GM18520 (cell line): ENCODE results near the gene SLU7.
A peak's percentile ranks its signal among the peaks of the same experiment; 100 is the strongest.
"Not testable (repeated sequence)": the region's sequence is repeated elsewhere in the genome, so short reads cannot be mapped to it uniquely, and the experiment has no call there.

Source experiments
- ATAC-seq: cut with Tn5 transposase; IDR thresholded peaks from one replicate; pipeline ENCODE4 v1.9.1; 2021; ENCODE audit not compliant: unreplicated experiment

The SLU7 gene

GRCh38 chr5:160451281-160451680 is 32.4 kb upstream of the SLU7 start:
- ATAC-seq = no peak

- no peak for ATAC-seq
Measured at GRCh38 chr5:160450164-160450932, 31.5 kb upstream of the SLU7 start.

GRCh38 chr5:160449458-160449857 is 30.6 kb upstream of the SLU7 start:
- no peak for ATAC-seq

GRCh38 chr5:160448886-160449285 is 30.0 kb upstream of the SLU7 start:
- no peak for ATAC-seq

GRCh38 chr5:160445751-160446150 is 26.9 kb upstream of the SLU7 start:
- no peak for ATAC-seq

- ATAC-seq = no peak
Measured at GRCh38 chr5:160445132-160445531, 26.3 kb upstream of the SLU7 start.

- ATAC-seq = no peak
Measured at GRCh38 chr5:160444407-160444806, 25.5 kb upstream of the SLU7 start.

- ATAC-seq = no peak
Measured at GRCh38 chr5:160442824-160443431, 24.0 kb upstream of the SLU7 start.

GRCh38 chr5:160441311-160441781 is 22.5 kb upstream of the SLU7 start:
- no peak for ATAC-seq

GRCh38 chr5:160439205-160439600 is 20.3 kb upstream of the SLU7 start:
- ATAC-seq = peak; percentile 44

GRCh38 chr5:160438316-160439204 is 19.7 kb upstream of the SLU7 start:
- peak; percentile 26 for ATAC-seq

- no peak for ATAC-seq
Measured at GRCh38 chr5:160437271-160437670, 18.4 kb upstream of the SLU7 start.

GRCh38 chr5:160436661-160437060 is 17.8 kb upstream of the SLU7 start:
- not testable (repeated sequence) for ATAC-seq

GRCh38 chr5:160436017-160436416 is 17.1 kb upstream of the SLU7 start:
- ATAC-seq = no peak

GRCh38 chr5:160435532-160435931 is 16.7 kb upstream of the SLU7 start:
- no peak for ATAC-seq

- peak; percentile 46 for ATAC-seq
Measured at GRCh38 chr5:160434022-160434531, 15.2 kb upstream of the SLU7 start.

- no peak for ATAC-seq
Measured at GRCh38 chr5:160432787-160433186, 13.9 kb upstream of the SLU7 start.

- ATAC-seq = no peak
Measured at GRCh38 chr5:160432196-160432595, 13.3 kb upstream of the SLU7 start.

GRCh38 chr5:160427607-160428006 is 8.7 kb upstream of the SLU7 start:
- ATAC-seq = no peak

GRCh38 chr5:160423099-160423498 is 4.2 kb upstream of the SLU7 start:
- no peak for ATAC-seq

- peak; percentile 51 for ATAC-seq
Measured at GRCh38 chr5:160421625-160422258, 2.9 kb upstream of the SLU7 start, which contains the start of gene PTTG1. Gene PTTG1 (plus strand): TSS chr5:160421855. CDS start chr5:160422313, 458 bp downstream.
